HG02885 (cell line): ENCODE data around the gene OR11H7.
"Not testable (repeated sequence)": the region's sequence is repeated elsewhere in the genome, so short reads cannot be mapped to it uniquely, and the experiment has no call there.

Source experiments
- ATAC-seq: cut with Tn5 transposase; IDR thresholded peaks from one replicate; pipeline ENCODE4 v1.9.1; 2021; ENCODE audit warnings: mild to moderate bottlenecking; ENCODE audit not compliant: unreplicated experiment, poor library complexity

Gene OR11H7

GRCh38 chr14:20228681-20229080, at the start of gene OR11H7:
OR11H7 (plus strand) TSS chr14:20228981.
- ATAC-seq = no peak

GRCh38 chr14:20179218-20179617, 49.6 kb upstream of the OR11H7 start:
- no peak for ATAC-seq

- no peak for ATAC-seq
Measured at GRCh38 chr14:20179880-20180279, 48.9 kb upstream of the OR11H7 start.

GRCh38 chr14:20180486-20180885, 48.3 kb upstream of the OR11H7 start:
- ATAC-seq = no peak

- no peak for ATAC-seq
Measured at GRCh38 chr14:20184181-20184580, 44.6 kb upstream of the OR11H7 start.

GRCh38 chr14:20190596-20190995, 38.2 kb upstream of the OR11H7 start, which contains the start of gene OR11G2:
OR11G2 (plus strand) TSS chr14:20190896; CDS start chr14:20197438, 6,542 bp downstream.
- no peak for ATAC-seq

- ATAC-seq = no peak
Measured at GRCh38 chr14:20191396-20191795, 37.4 kb upstream of the OR11H7 start.

- no peak for ATAC-seq
Measured at GRCh38 chr14:20194101-20194500, 34.7 kb upstream of the OR11H7 start.

- not testable (repeated sequence) for ATAC-seq
Measured at GRCh38 chr14:20195170-20195569, 33.6 kb upstream of the OR11H7 start.

GRCh38 chr14:20195911-20196310, 32.9 kb upstream of the OR11H7 start:
- ATAC-seq = no peak

GRCh38 chr14:20197459-20197858, 31.3 kb upstream of the OR11H7 start:
- no peak for ATAC-seq

- ATAC-seq = no peak
Measured at GRCh38 chr14:20198991-20199390, 29.8 kb upstream of the OR11H7 start.

- no peak for ATAC-seq
Measured at GRCh38 chr14:20204721-20205120, 24.1 kb upstream of the OR11H7 start.

GRCh38 chr14:20209595-20209994, 19.2 kb upstream of the OR11H7 start:
- no peak for ATAC-seq

- not testable (repeated sequence) for ATAC-seq
Measured at GRCh38 chr14:20212406-20212805, 16.4 kb upstream of the OR11H7 start.

- ATAC-seq = no peak
Measured at GRCh38 chr14:20215196-20215595, 13.6 kb upstream of the OR11H7 start.

GRCh38 chr14:20219033-20219432, 9.7 kb upstream of the OR11H7 start:
- no peak for ATAC-seq

GRCh38 chr14:20223410-20223809, 5.4 kb upstream of the OR11H7 start, which contains the start of gene OR11H6:
OR11H6 (plus strand) TSS chr14:20223710; CDS start chr14:20223710, 0 bp downstream.
- no peak for ATAC-seq

- ATAC-seq = not testable (repeated sequence)
Measured at GRCh38 chr14:20235415-20235814, 6.6 kb downstream of the OR11H7 start.

GRCh38 chr14:20247646-20248246, 19.0 kb downstream of the OR11H7 start:
- ATAC-seq = no peak

- ATAC-seq = no peak
Measured at GRCh38 chr14:20262642-20263128, 33.9 kb downstream of the OR11H7 start.

GRCh38 chr14:20264361-20264760, 35.6 kb downstream of the OR11H7 start:
- ATAC-seq = not testable (repeated sequence)
